GM19099 (cell line): ENCODE measurements around the gene NRSN2.

Experiments used
- POLR2A ChIP-seq: IDR thresholded peaks from 3 replicates; pipeline ENCODE4 v1.6.1; 2011; ENCODE audit warnings: low read depth; ENCODE audit not compliant: insufficient read length; ENCODE audit errors: extremely low read depth

Gene NRSN2

DNA sequence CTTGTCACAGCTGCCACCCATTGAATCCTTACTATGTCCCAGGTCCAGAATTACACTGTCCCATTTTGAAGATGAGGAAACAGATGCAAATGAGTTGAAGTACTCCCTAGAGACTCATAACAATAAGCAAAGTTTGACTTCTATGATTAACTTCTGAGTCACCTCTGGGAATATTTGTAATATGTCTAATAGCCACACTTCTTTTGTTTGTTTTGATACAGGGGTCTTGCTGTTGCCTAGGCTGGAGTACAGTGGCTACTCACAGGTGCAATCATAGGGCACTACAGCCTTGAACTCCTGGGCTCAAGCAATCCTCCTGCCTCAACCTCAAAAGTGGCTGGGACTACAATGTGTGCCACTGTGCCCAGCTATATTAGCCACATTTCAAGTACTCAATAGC, 33.0 kb upstream of the NRSN2 start:
- no peak for TF ChIP-seq POLR2A

DNA sequence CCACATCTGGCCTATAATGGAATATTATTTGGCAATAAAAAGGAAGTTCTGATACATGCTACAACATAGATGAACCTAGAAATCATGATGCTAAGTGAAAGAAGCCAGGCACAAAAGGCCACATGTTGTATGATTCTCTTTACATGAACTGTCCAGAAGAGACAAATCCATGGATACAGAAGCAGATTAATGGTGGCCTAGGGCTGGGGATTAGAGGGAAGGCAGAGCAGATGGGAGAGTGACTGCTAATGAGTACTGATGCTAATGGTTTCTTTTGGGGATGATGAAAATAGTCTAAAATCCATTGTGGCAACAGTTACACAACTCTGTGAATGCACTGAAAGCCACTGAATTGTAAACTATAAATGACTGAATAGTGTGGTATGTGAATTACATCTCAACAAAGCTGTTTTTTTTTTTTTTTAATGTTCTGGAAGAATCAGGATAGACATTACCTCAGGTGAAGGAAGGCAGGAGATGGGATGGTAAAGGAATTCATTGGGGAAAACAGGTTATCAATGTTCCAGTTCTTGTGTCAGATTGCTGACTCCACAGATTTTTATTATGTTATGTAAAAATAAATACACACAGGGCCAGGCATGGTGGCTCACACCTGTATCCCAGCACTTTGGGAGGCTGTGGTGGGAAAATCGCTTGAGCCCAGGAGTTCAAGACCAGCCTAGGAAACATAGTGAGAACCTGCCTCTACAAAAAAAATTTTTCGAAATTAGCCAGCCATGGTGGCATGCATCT, 30.4 kb upstream of the NRSN2 start:
- no peak for TF ChIP-seq POLR2A

DNA sequence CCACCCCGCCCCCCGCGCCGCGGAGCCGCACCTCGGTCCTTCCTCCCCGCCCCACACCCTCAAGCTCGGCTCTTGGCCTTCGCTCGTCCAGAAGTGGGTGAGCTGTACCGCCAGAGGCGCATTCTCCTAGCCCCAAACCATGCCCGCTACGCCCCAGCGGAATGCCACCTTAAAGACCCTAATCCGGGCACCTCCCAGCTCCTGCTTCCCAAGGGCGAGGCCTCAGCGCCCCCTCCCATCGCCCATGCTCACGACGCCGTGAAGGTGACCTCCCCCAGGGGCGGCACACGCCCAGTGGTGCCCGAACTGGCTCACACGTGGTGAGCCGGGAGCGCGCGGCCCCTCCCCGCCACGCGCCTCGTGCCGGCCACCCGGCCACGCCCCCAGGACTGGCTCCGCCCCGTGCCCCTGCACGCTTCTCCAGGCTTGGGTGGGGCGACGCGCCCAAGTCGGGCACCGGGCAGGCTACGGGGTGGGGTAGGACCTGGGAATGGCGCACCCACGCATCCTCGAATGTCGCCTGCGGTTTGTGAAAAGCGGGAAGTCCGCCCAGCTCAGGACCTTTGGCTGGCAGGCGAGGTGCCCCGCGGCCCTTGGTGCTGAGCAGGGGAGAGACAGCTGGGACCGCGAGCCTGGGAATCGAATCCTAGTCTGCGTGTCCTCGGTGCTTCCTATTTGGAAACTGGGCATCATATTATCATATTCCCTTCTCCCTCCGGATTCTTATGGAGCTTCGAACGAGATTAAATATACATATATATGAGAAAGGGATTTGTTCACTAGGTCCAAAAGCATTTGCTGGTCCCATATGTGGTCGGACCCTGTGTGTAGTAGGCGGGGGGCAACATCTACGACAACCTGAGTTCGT, 22.5 kb upstream of the NRSN2 start:
- peak; percentile 59 for TF ChIP-seq POLR2A

DNA sequence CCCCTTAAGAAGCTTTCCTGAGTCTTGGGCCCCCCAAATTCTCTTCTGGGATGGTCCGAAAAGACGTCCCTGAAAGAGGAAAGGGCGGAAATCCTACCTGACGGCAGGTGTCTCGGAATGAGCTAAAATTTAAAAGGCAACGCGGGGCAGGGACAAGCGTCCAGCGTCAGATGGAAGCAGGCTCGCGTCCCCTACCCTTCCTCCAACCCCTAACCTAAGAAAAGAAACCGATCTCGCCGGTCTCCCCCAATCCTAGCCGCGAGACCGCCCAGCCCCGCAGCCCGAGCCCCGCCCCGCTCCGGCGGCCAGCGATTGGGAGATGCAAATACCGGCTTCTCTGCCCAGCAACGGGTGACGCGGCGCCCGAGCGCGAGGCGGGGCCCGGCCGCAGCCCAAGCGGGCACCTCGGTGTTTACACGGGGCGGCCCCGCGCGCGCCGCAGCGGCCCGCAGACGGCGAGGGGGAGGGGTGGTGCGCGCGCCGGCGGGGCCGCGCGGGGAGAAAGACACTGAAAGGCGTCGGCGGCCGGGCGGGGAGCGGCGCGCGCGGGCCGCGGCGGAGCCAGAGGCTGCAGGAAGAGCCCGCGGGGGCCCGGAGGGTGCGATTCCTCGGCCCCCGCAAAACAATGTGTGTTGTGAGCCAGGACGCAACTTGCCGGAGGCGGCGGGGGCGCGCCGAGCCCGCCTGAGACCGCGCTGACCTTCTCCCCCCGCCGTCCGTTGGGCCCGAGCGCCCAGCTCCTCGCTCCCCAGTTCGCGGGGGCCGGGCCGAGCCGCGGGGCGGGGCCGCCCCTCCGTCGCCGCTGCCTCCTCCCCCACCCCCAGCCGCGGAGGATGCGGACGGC, 21.6 kb upstream of the NRSN2 start, which contains the start of gene SOX12:
Gene SOX12 (plus strand): TSS at position 508 of the 844 bp plus-strand sequence. CDS start 373 bp downstream, outside the sequence.
- TF ChIP-seq POLR2A, result peak; percentile 72

DNA sequence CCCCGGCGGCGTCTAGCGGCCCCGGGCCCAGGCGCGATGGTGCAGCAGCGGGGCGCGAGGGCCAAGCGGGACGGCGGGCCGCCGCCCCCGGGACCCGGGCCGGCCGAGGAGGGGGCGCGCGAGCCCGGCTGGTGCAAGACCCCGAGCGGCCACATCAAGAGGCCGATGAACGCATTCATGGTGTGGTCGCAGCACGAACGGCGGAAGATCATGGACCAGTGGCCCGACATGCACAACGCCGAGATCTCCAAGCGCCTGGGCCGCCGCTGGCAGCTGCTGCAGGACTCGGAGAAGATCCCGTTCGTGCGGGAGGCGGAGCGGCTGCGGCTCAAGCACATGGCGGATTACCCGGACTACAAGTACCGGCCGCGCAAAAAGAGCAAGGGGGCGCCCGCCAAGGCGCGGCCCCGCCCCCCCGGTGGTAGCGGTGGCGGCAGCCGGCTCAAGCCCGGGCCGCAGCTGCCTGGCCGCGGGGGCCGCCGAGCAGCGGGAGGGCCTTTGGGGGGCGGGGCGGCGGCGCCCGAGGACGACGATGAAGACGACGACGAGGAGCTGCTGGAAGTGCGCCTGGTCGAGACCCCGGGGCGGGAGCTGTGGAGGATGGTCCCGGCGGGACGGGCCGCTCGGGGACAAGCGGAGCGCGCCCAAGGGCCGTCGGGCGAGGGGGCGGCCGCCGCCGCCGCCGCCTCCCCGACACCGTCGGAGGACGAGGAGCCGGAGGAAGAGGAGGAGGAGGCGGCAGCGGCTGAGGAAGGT, 20.8 kb upstream of the NRSN2 start:
- TF ChIP-seq POLR2A, result no peak

DNA sequence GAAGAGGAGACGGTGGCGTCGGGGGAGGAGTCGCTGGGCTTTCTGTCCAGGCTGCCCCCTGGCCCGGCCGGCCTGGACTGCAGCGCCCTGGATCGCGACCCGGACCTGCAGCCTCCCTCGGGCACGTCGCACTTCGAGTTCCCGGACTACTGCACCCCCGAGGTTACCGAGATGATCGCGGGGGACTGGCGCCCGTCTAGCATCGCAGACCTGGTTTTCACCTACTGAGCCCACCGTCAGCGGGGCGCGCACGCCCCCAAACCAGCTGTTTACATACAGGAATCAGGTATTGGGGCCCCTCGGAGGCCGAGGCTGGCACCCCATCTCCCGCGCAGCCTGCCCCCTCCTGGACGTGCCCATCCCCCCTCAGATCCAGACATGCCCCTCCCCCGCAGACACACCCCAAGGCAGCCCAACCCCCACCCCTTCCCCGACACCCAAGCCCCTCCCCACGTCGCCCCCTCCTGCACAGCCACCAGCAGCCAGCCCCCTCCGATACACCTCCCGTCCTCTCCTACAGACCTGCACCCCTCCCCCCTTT, 20.2 kb upstream of the NRSN2 start:
- no peak for TF ChIP-seq POLR2A

DNA sequence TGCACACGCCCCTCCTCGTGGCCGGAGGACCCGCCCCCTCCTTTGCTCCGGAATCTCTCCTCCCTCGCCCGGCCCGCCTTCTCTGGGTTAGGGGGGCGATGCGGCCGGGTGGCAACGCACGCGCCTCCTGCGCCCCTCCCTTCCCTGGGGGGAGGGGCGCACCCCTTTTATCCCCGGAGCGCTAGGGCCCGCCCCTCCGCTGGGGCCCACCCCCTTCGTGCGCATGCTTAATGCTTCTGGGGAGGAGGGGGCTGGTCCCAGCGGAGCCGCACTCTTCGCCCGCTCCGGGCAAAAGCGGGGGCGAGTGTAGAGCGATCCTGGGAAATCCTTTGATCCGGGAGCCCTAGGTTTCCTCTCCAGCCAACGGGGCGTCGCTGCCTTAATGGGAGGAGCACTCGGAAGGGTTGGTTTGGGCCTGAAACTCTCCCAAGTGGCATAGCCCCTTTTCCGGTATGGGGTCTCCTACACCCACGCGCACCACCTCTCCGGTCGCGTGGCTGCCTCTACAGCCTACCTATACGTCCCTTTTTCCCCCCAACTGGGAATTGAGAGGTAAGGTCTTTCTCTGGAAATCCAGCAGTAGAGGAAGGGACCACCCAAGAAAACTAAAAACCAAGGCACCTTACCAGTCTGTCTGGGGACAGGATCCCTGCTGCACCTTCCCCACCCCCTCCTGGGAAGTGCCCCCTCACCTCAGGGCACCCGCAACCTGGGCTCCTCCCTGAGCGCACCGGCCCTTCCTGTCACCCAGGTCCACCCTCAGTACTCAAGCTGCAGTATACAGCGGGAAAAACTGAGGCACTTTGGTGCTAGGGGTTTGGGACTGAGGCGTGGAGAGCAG, 19.5 kb upstream of the NRSN2 start:
- peak; percentile 40 for TF ChIP-seq POLR2A

DNA sequence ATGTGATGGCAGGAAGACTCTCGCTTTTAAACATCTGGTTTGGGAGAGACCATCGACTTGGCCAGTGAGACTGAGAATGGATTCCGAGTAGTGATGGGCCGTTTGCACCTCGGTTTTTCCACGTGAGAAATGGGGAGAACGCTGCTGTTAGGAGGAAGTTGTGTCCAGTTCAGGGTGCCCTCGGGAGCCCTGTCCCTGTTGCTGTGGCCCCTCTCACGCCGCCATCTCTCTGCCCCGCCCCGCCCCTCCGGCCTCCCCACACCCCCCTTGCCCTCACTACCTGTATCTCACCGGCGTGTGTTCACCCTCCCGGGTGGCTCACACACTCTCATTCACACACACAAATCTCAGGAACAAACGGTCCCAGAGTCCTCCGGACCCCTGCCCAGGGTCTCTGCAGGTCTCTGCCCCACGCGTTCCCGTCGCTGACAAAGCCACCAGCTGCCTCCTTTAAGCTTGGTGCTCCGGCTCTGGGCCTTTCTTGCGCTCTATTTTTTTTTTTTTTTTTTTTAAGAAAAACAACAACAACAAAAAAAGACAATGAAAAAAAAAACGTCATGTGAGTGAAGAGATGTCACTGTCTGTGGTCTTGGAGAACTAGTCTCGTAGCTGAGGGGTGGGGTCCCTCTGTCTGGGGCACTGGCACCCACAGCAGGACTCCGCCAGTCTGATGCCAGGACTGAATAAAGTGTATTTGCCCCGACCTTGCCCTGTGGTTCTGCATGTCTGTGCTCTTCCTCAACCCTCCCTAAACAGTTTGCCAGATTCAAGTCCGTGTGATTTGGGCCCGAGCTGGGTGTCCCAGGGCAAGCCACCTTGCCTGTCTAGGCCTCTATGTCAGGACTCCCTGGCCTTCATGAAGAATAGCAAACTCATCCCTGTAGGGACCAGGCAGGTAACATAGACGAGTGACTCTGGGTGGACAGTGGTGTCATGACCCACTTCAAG, 18.6 kb upstream of the NRSN2 start:
- TF ChIP-seq POLR2A, result no peak

DNA sequence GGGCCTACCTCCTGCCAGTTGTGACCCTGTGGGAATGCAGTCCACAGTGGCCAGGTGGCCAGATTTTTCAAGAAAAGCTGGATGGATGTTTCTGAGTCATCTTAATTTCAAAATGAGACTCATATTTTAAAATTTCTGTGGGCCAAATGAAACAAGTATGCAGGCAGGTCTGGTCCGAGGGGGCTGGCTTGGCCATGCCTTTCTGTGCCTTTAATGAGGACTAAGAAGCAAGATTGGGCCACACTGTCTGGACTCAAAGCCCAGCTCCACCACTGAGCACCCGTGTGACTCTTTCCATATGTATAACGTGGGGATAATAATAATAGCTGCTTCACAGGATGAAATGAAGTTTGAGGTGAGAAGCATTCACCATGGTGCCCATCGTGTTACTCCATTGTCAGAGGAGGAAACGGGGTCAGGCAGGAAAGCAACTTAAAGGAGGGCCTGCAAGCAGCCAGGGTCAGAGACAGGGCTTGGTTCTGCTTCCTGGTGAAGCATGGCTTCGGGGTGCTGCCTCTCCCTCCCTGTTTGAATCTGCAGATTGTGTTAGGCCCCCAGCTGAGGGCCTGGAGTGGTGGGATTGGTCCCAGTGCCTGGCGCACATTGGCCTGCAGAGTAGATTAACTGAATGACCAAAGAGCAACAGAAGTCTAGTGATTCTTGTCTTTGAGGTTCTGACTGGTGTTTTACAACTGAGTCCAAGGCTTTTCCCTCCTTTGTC, 17.8 kb upstream of the NRSN2 start:
- TF ChIP-seq POLR2A, result no peak

DNA sequence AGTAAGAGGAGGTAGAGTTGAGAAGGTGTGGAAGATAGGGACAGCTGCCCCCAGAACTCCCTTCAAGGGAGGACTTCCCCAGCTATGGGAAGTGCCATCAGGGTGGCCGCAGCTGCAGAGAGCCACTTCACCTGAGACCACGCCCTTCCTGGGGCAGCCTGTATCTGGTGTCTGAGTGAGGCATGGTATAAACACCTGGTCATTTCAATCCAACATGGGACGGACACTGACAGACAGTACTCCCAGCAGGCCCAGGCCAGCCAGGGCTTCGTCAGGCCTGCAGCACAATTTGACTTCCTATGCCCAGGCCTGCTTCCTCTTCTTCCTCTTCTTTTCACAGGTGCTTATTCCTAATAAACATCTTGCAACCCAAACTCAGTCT, 17.1 kb upstream of the NRSN2 start:
- TF ChIP-seq POLR2A, result no peak

DNA sequence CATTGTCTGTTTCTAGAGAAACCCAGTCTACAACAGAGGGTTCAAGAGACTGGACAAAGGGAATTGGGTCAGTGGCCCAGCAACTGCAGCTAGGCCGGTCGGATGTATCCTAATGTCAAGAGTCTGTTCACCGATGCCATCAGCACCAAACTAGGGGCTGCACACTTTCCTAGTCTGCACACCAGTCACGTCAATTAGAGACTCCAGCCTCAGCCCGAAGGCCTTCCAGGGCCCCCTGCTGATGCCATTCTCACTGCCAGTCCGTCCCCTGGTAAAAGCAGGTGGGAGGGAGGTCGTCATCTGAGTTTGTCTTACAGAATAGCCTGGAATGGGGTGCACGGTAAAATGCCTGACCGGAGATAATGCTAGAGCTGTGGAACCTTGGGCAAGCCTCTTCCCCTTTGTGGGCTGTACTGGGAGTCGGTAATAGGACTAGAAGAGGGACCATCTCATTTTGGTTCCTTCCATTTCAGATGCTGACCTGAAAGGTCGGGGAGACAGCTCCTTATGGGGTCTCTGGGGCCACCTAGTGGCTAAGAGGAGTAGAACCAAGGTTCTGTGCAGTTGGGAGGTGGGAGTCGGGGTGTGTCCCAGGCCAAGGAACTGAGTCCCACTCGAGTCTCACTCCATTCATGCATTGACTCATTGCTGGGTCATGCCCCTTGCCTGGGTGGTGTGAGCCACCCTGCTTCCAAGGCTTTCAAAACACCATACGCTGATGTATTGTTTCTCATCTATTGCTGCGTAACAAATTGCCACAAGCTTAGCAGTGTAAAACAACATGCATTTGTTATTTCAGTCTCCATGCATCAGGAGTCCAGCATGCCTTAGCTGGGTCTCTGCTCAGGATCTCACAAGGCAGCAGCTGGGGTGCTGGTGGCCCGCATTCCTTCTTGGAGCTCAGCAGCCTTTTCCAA, 16.4 kb upstream of the NRSN2 start:
- no peak for TF ChIP-seq POLR2A

DNA sequence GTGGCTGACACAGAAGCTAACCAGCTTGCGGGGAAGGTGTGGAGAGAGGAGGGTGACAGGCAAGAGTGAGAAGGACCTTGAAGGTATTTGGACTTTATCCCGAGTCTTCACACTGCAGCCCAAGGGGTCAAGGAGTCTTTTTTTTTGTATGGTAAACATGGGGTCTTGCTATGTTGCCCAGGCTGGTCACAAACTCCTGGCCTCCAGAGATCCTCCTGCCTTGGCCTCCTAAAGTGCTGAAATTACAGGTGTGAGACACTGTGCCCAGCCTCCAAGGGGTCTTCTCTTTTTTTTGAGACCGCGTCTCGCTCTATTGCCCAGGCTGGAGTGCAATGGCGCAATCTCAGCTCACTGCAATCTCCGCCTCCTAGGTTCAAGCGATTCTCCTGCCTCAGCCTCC, 12.3 kb upstream of the NRSN2 start:
- no peak for TF ChIP-seq POLR2A
